Fibroblast of mammary gland (primary cell): Measurements from ENCODE around the gene MB.

Source experiments
- DNase-seq: peaks from one replicate; pipeline ENCODE4 v3.0.0-alpha.2; 2010; ENCODE audit warnings: low read depth
- H3K4me3 ChIP-seq: 2 replicates; pipeline ENCODE4 v1.5.1; 2011; ENCODE audit warnings: low read depth, mild to moderate bottlenecking, low read length, moderate library complexity; ENCODE audit not compliant: control insufficient read depth
- TF ChIP-seq, protein P1 (sequence below): conservative IDR thresholded peaks from 2 replicates; pipeline ENCODE4 v1.5.1; 2011; ENCODE audit warnings: low read depth, low read length, inconsistent platforms; ENCODE audit not compliant: control insufficient read depth, insufficient read depth

The MB gene

GRCh38 chr22:35598396-35598710 lies 18.8 kb downstream of the MB start:
- H3K4me3 ChIP-seq: no peak overlapping the region
- DNase-seq: no peak
- TF ChIP-seq, protein P1, sequence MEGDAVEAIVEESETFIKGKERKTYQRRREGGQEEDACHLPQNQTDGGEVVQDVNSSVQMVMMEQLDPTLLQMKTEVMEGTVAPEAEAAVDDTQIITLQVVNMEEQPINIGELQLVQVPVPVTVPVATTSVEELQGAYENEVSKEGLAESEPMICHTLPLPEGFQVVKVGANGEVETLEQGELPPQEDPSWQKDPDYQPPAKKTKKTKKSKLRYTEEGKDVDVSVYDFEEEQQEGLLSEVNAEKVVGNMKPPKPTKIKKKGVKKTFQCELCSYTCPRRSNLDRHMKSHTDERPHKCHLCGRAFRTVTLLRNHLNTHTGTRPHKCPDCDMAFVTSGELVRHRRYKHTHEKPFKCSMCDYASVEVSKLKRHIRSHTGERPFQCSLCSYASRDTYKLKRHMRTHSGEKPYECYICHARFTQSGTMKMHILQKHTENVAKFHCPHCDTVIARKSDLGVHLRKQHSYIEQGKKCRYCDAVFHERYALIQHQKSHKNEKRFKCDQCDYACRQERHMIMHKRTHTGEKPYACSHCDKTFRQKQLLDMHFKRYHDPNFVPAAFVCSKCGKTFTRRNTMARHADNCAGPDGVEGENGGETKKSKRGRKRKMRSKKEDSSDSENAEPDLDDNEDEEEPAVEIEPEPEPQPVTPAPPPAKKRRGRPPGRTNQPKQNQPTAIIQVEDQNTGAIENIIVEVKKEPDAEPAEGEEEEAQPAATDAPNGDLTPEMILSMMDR: no peak

DNA sequence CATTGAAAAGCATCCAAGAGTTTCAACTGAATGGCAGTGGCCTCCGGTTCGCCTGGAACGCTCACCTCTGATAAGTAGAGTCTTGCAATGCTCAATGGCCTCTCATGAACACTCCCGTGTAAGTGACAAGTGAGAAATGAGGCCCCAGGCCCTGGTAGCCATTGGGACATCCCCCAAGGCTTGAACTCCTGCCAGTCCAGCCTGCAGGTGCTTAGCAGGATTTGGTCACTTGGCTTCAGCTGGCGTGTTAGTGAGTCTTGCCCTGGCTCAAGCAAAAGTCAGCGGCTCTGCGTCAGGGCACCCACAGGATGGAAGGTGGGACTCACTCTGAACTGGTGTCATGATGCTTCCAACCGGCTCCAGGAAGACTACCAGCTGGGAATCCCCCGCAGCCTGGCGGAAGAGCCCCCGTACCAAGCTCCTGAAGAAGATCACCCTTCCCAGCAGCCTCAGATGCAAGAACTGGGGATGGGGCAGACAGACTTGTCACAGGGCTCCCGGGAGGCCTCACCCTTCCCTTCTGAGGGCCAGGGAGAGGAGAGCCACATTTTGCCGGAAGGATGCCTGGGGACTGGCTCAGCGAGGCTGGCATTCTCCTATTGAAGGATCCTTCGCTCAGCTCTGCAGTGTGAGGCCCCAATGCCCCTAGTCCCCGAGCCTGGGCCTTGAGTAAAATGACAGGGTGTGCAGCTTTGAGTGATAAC lies 19.3 kb downstream of the MB start:
- TF ChIP-seq, protein P1: no peak
- no peak overlapping the region for H3K4me3 ChIP-seq
- DNase-seq: no peak

- no peak for DNase-seq
- TF ChIP-seq, protein P1: no peak
- no peak overlapping the region for H3K4me3 ChIP-seq
These were observed 20.3 kb downstream of the MB start for GRCh38 chr22:35596821-35597220.

GRCh38 chr22:35594686-35595085 lies 22.4 kb downstream of the MB start:
- no peak for DNase-seq
- no peak overlapping the region for H3K4me3 ChIP-seq
- TF ChIP-seq, protein P1: no peak

DNA sequence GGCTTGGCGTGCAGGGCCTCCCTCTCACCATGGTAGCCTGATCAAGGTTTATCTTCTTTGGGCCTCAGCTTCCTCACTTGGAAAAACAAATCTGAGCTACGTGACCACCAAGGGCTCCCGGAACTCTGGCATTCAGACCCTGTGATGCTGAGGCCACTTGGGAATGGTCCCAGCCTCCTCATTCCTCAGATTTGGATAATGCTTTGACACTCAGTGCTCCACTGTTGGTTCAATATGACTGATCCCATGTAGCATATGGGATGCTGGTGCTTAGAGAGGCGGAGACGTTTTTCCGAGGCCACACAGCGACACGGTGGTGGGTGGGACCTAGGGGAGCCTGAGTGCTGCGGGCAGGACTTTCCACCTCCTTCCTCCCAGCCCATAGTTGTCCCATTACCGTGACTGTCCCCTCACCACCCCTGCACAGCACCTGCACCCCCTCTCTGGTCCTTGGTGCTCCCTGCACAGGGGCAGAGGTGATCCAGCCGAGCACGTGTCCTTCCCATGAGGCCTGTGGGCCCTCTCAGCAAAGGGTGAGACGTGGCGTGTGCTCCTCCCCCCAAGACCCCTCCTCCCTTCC lies 23.1 kb downstream of the MB start:
- DNase-seq: no peak

GRCh38 chr22:35593071-35593890 lies 23.8 kb downstream of the MB start:
- no peak overlapping the region for H3K4me3 ChIP-seq
- TF ChIP-seq, protein P1: no peak
- no peak for DNase-seq

More for the DNA sequence above, 23.1 kb downstream of the MB start:
- TF ChIP-seq, protein P1: no peak
- no peak overlapping the region for H3K4me3 ChIP-seq
